Neutrophil (primary cell): ENCODE results near the gene ERP27.

Experiments used
- H3K27ac ChIP-seq: fragments of 200-600 bp; sonication (generic); 2 replicates; pipeline ENCODE4 v1.5.1; 2016; ENCODE audit warnings: mild to moderate bottlenecking, moderate library complexity
- H3K27me3 ChIP-seq: fragments of 200-600 bp; sonication (generic); 2 replicates; pipeline ENCODE4 v1.6.0; 2016; ENCODE audit warnings: mild to moderate bottlenecking
- H3K36me3 ChIP-seq: fragments of 200-600 bp; sonication (generic); 2 replicates; pipeline ENCODE4 v1.5.1; 2017
- H3K4me1 ChIP-seq, 2 experiments: fragments of 200-600 bp in 1 of 2; sonication (generic) in 1 of 2; 1 replicate in 1 of 2; 2 replicates in 1 of 2; pipeline versions ENCODE4 v1.5.1 to v1.6.1; 2013 to 2016; ENCODE audit warnings: low read depth in 1 of 2, low read length in 1 of 2, mild to moderate bottlenecking in 1 of 2, moderate library complexity in 1 of 2; ENCODE audit not compliant: control insufficient read depth in 1 of 2, insufficient read depth in 1 of 2
- H3K4me3 ChIP-seq, 2 experiments: fragments of 200-600 bp in 1 of 2; sonication (generic) in 1 of 2; 1 replicate in 1 of 2; 2 replicates in 1 of 2; pipeline ENCODE4 v1.5.1; 2013 to 2016; ENCODE audit warnings: low read depth in 1 of 2, low read length in 1 of 2, mild to moderate bottlenecking in 1 of 2, moderate library complexity in 1 of 2
- H3K9me3 ChIP-seq: fragments of 200-600 bp; sonication (generic); 2 replicates; pipeline ENCODE4 v1.5.1; 2016
- TF ChIP-seq, protein P1 (sequence below): fragments of 200-600 bp; sonication (generic); IDR thresholded peaks from 2 replicates; pipeline ENCODE4 v1.5.1; 2016; ENCODE audit warnings: antibody characterized with exemption

The ERP27 gene

DNA sequence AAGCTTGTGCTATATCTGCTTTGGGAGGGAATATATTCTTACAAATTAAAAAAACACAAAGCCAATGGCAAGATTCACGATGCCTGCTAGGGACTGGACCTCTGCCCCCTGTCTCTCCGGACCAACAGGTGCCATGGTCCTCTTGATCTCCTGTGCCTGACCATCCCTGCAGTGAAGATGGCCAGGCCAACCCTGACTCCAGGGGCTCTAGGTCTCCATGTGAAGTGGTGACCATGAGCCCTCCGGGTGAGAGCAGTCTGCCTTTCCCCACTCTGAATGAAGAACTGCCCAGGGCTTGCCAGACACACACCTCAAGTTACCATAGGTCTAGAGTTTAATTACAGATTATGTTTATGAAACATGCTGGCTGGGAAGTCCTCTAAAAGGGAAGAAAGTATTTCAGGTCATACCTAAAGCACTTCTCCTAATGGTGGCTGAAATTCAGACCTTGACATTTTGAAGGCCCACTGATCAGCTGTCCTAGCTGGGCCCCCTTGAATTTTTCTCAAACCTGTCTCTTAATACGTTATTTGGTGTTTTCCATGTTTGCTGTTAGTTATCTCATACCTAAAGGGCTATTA, 21.7 kb upstream of the ERP27 start:
- TF ChIP-seq, protein P1, sequence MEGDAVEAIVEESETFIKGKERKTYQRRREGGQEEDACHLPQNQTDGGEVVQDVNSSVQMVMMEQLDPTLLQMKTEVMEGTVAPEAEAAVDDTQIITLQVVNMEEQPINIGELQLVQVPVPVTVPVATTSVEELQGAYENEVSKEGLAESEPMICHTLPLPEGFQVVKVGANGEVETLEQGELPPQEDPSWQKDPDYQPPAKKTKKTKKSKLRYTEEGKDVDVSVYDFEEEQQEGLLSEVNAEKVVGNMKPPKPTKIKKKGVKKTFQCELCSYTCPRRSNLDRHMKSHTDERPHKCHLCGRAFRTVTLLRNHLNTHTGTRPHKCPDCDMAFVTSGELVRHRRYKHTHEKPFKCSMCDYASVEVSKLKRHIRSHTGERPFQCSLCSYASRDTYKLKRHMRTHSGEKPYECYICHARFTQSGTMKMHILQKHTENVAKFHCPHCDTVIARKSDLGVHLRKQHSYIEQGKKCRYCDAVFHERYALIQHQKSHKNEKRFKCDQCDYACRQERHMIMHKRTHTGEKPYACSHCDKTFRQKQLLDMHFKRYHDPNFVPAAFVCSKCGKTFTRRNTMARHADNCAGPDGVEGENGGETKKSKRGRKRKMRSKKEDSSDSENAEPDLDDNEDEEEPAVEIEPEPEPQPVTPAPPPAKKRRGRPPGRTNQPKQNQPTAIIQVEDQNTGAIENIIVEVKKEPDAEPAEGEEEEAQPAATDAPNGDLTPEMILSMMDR, result no peak
- no peaks in the 10 kb centered on the region for H3K9me3 ChIP-seq
- peak overlapping the region; percentile 87 to 93 for H3K4me3 ChIP-seq
- H3K4me1 ChIP-seq, result peaks cover 80 to 93% of the 10 kb centered on the region in 2 experiments
- H3K27ac ChIP-seq, result peak overlapping the region; percentile 95
- H3K27me3 ChIP-seq, result no peaks in the 10 kb centered on the region
- H3K36me3 ChIP-seq, result peaks cover 12% of the 10 kb centered on the region

DNA sequence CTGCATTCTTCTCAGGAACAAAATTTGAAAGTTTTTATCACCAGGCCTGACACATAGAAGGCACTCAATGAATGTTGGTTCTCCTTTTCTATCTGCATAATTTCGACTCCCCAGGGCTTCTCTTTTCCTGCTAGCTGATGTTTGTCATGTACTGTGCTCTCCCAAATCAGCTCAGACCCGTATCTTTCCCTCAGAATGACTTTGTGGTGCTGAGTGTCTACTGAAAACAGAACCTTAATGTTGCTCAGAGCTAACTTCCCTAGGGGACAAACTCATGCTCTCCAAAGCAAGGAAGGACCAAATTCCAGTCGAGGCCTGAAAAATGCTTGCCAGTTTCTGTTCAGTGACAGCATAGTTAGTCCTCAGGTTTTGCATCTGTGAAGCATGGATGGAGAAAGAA, 21.1 kb upstream of the ERP27 start:
- Histone ChIP-seq H3K9me3 (no peaks in the 10 kb centered on the region), H3K27me3 (no peaks in the 10 kb centered on the region), H3K4me1 (peaks cover 80 to 93% of the 10 kb centered on the region in 2 experiments), H3K4me3 (peak overlapping the region; percentile 87 to 93), H3K36me3 (peaks cover 12% of the 10 kb centered on the region), H3K27ac (peak overlapping the region; percentile 95)
- TF ChIP-seq, protein P1, result no peak

DNA sequence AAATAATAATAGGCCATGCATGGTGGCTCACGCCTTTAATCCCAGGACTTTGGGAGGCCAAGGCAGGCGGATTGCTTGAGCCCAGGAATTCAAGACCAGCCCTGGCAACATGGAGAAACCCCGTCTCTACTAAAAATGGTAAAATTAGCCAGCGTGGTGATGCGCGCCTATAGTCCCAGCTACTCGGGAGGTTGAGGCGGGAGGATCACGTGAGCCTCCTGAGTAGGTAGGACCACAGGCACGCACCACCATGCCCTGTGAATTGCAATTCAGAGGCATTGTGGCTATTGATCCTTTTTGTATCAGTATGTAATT, 20.7 kb upstream of the ERP27 start:
- H3K4me3 ChIP-seq, result peak overlapping the region; percentile 87 to 93
- peaks cover 12% of the 10 kb centered on the region for H3K36me3 ChIP-seq
- peak overlapping the region; percentile 95 for H3K27ac ChIP-seq
- H3K9me3 ChIP-seq, result no peaks in the 10 kb centered on the region
- no peaks in the 10 kb centered on the region for H3K27me3 ChIP-seq
- TF ChIP-seq, protein P1, result no peak
- H3K4me1 ChIP-seq, result peaks cover 80 to 93% of the 10 kb centered on the region in 2 experiments

DNA sequence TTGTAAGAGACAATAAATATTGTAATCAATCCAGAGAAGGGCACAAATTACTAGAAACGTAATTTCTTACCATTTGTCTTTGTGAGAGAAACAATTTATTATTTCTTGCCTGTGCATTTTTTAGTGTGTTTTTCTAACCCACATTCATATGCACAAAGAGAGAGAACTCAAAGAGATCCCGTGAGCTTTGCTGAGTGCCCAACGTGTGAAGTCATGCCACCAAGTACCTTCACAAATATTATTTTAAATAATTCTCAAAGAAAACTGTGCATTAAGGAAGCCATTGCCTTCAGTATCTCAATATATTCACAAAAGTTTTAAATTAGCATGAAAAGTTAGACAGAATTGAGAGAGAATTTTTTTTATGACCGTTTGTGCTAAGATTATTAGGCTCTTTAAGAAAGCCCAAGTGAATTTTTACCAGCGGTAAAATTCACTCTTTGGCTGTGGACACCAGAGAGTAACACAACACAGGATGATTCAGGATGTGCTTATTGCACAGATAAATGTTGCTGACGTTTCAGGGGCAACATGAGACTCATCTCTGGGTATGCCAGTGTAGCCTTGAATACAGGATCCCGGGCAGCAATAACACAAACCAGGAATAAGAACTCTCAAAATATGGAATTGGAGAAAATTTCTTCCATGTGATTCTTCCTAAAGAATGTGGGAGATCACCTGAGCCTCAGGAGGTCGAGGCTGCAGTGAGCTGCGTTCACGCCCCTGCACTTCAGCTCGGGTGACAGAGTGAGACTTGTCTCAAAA, 20.2 kb upstream of the ERP27 start:
- H3K27ac ChIP-seq, result peak overlapping the region; percentile 95
- H3K4me1 ChIP-seq, result peaks cover 80 to 93% of the 10 kb centered on the region in 2 experiments
- H3K4me3 ChIP-seq, result peak overlapping the region; percentile 87 to 93
- no peaks in the 10 kb centered on the region for H3K27me3 ChIP-seq
- TF ChIP-seq, protein P1, result no peak
- peaks cover 12% of the 10 kb centered on the region for H3K36me3 ChIP-seq
- H3K9me3 ChIP-seq, result no peaks in the 10 kb centered on the region

DNA sequence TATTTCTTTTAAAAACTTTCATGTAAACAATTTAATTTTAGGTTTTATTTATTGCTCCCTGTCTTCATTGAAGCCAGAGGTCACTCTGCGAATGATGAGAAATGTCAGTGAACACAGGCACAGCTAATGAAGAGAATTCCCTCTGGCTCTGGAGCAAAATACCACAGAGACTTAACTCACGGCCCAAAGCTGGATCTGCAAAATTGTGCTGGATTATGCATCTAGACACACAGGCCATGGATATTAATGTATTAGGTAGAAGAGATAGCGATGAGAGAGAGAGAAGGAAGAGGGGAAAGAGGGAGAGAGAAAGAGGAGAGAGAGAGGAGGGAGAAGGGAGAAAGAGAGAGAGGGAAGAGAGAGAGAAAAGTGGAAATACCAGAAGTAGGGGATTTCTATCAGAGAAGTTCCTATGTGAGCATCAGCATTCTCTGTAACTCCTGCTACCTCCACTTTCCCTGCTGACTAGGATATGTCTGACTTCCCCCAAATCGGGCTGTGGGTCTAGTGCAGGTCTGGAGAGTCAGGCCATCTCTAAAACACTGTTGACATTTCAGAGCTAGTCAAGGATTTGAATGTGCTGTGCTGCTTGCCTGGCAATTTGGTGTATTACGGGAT, 19.3 kb upstream of the ERP27 start:
- Histone ChIP-seq H3K4me3 (peak overlapping the region; percentile 87 to 93), H3K36me3 (peaks cover 12% of the 10 kb centered on the region), H3K9me3 (no peaks in the 10 kb centered on the region), H3K27ac (peak overlapping the region; percentile 95), H3K4me1 (peaks cover 80 to 93% of the 10 kb centered on the region in 2 experiments), H3K27me3 (no peaks in the 10 kb centered on the region)
- TF ChIP-seq, protein P1, result no peak
